H1 (cell line): ENCODE data around the gene MAN1C1. TPM values are rescaled to one million over a fixed set of nuclear protein-coding genes. Genes with fewer than 3 reads are reported as not detected.
A peak's percentile ranks its signal among the peaks of the same experiment; 100 is the strongest.

Source experiments
- CTCF ChIA-PET: fragments of 300-600 bp; sonication (Branson Sonifier 250); formaldehyde crosslinking; loops from one replicate; lab custom pipeline; 2021; ENCODE audit not compliant: partially characterized antibody; lab: Charles Lee
- POLR2A ChIA-PET: fragments of 300-600 bp; sonication (Branson Sonifier 250); formaldehyde crosslinking; loops from one replicate; lab custom pipeline; 2021; ENCODE audit warnings: inconsistent platforms; ENCODE audit not compliant: partially characterized antibody; lab: Charles Lee
- DNase-seq, 2 experiments: peaks; one replicate each; pipeline versions ENCODE4 v3.0.0 to v3.0.0-alpha.2; 2010 to 2022; ENCODE audit warnings: low spot score in 2 of 2, low read depth in 1 of 2, mixed read lengths in 1 of 2
- FAIRE-seq: peaks from 2 replicates; lab custom pipeline; 2011; peaks lifted over from hg19 to GRCh38; lab: Jason Lieb, UNC
- H2AFZ ChIP-seq: 2 replicates; pipeline ENCODE4 v1.8.1; 2012; ENCODE audit warnings: low read length, inconsistent platforms
- H2AK5ac ChIP-seq: 2 replicates; pipeline ENCODE4 v1.6.1; 2013; ENCODE audit warnings: low read depth, low read length
- H2BK120ac ChIP-seq: replicated peaks from 2 replicates; pipeline ENCODE3; 2013; ENCODE audit warnings: low read depth, low read length, inconsistent platforms
- H2BK12ac ChIP-seq: 2 replicates; pipeline ENCODE4 v1.6.1; 2013; ENCODE audit warnings: low read depth, low read length
- H2BK15ac ChIP-seq: 2 replicates; pipeline ENCODE4 v1.6.1; 2013; ENCODE audit warnings: low read length
- H2BK20ac ChIP-seq: 2 replicates; pipeline ENCODE4 v1.6.1; 2013; ENCODE audit warnings: low read length
- H2BK5ac ChIP-seq: 2 replicates; pipeline ENCODE4 v1.6.1; 2013; ENCODE audit warnings: low read depth, low read length
- H3K14ac ChIP-seq: 2 replicates; pipeline ENCODE4 v1.6.1; 2013; ENCODE audit warnings: inconsistent platforms; ENCODE audit not compliant: insufficient read length
- H3K18ac ChIP-seq: 2 replicates; pipeline ENCODE4 v1.6.1; 2013; ENCODE audit warnings: low read length; ENCODE audit errors: extremely low read depth
- H3K23ac ChIP-seq: 2 replicates; pipeline ENCODE4 v1.6.1; 2013; ENCODE audit warnings: inconsistent platforms; ENCODE audit not compliant: insufficient read length
- H3K23me2 ChIP-seq: 2 replicates; pipeline ENCODE4 v1.6.1; 2013; ENCODE audit warnings: low read depth, low read length
- H3K27ac ChIP-seq: 2 replicates; pipeline ENCODE4 v1.6.1; 2011; ENCODE audit warnings: low read depth, low read length, inconsistent platforms
- H3K27me3 ChIP-seq, 4 experiments: replicated peaks in 1 of 4; 1 replicate in 1 of 4; 2 replicates in 3 of 4; pipeline versions ENCODE4 v1.6.1 to v1.8.1; 2011 to 2013; ENCODE audit warnings: low read length in 3 of 4, mild to moderate bottlenecking in 3 of 4, inconsistent platforms in 2 of 4, mixed read lengths in 2 of 4, moderate library complexity in 1 of 4; ENCODE audit not compliant: control insufficient read depth in 3 of 4, insufficient read depth in 3 of 4; ENCODE audit errors: extremely low read depth in 1 of 4
- H3K36me3 ChIP-seq, 4 experiments: 2 replicates each; pipeline versions ENCODE4 v1.6.1 to v1.8.1; 2011 to 2013; ENCODE audit warnings: mild to moderate bottlenecking in 4 of 4, low read length in 3 of 4, moderate library complexity in 2 of 4, control low read depth in 1 of 4, inconsistent platforms in 1 of 4; ENCODE audit not compliant: insufficient read depth in 4 of 4, control insufficient read depth in 2 of 4
- H3K4ac ChIP-seq: replicated peaks from 2 replicates; pipeline ENCODE3; 2013; ENCODE audit warnings: low read length, low read depth, mixed read lengths, inconsistent platforms; ENCODE audit not compliant: insufficient read length
- H3K4me1 ChIP-seq, 4 experiments: replicated peaks in 1 of 4; 1 replicate in 1 of 4; 2 replicates in 3 of 4; pipeline versions ENCODE4 v1.6.1 to v1.8.1; 2011 to 2013; ENCODE audit warnings: low read length in 3 of 4, inconsistent platforms in 2 of 4, mixed read lengths in 1 of 4; ENCODE audit not compliant: insufficient read depth in 4 of 4, control insufficient read depth in 3 of 4
- H3K4me2 ChIP-seq, 2 experiments: 2 replicates each; pipeline versions ENCODE4 v1.6.1 to v1.8.1; 2011 to 2013; ENCODE audit warnings: low read depth in 2 of 2, low read length in 2 of 2, control low read depth in 1 of 2, inconsistent platforms in 1 of 2, mild to moderate bottlenecking in 1 of 2; ENCODE audit not compliant: insufficient read depth in 1 of 2
- H3K4me3 ChIP-seq, 4 experiments: fragments of 200-600, 300-600 bp in 1 of 4; sonication (generic), shearing (Covaris generic), sonication (Bioruptor Twin) in 1 of 4; 2 replicates each; pipeline versions ENCODE4 v1.5.1 to v1.8.1; 2011 to 2016; ENCODE audit warnings: low read length in 4 of 4, low read depth in 3 of 4, control low read depth in 2 of 4, inconsistent platforms in 2 of 4, mild to moderate bottlenecking in 2 of 4, mixed read lengths in 1 of 4, moderate library complexity in 1 of 4; ENCODE audit not compliant: insufficient read depth in 2 of 4; ENCODE audit errors: extremely low read depth in 1 of 4
- H3K56ac ChIP-seq: replicated peaks from 2 replicates; pipeline ENCODE3; 2013; ENCODE audit warnings: low read depth, mild to moderate bottlenecking, mixed read lengths, low read length, inconsistent platforms; ENCODE audit not compliant: insufficient read length
- H3K79me1 ChIP-seq: 2 replicates; pipeline ENCODE4 v1.6.1; 2013; ENCODE audit warnings: low read depth, low read length, control low read depth
- H3K79me2 ChIP-seq, 2 experiments: 2 replicates each; pipeline versions ENCODE4 v1.6.1 to v1.8.1; 2012 to 2013; ENCODE audit warnings: low read length in 2 of 2, mild to moderate bottlenecking in 2 of 2, inconsistent platforms in 1 of 2; ENCODE audit not compliant: insufficient read depth in 2 of 2, control insufficient read depth in 1 of 2
- H3K9ac ChIP-seq, 4 experiments: replicated peaks in 1 of 4; 1 replicate in 1 of 4; 2 replicates in 3 of 4; pipeline versions ENCODE4 v1.6.1 to v1.8.1; 2011 to 2013; ENCODE audit warnings: low read depth in 3 of 4, low read length in 3 of 4, control low read depth in 2 of 4, mild to moderate bottlenecking in 2 of 4, moderate library complexity in 2 of 4, inconsistent platforms in 1 of 4; ENCODE audit errors: extremely low read depth in 1 of 4
- H3K9me3 ChIP-seq, 2 experiments: 2 replicates each; pipeline versions ENCODE4 v1.6.1 to v1.8.1; 2012 to 2013; ENCODE audit warnings: mild to moderate bottlenecking in 2 of 2, moderate library complexity in 2 of 2, control low read depth in 1 of 2, inconsistent platforms in 1 of 2, low read depth in 1 of 2, low read length in 1 of 2, mixed read lengths in 1 of 2; ENCODE audit not compliant: insufficient read depth in 2 of 2
- H4K20me1 ChIP-seq, 2 experiments: replicated peaks in 1 of 2; 2 replicates each; pipeline versions ENCODE3 to v1.8.1; 2011 to 2013; ENCODE audit warnings: inconsistent platforms in 2 of 2, low read length in 2 of 2, mild to moderate bottlenecking in 1 of 2; ENCODE audit not compliant: insufficient read depth in 2 of 2, control insufficient read depth in 1 of 2
- H4K5ac ChIP-seq: 2 replicates; pipeline ENCODE4 v1.6.1; 2013; ENCODE audit warnings: low read length, low read depth, mixed read lengths, inconsistent platforms; ENCODE audit not compliant: insufficient read length
- H4K8ac ChIP-seq: 2 replicates; pipeline ENCODE4 v1.8.0; 2013; ENCODE audit warnings: mild to moderate bottlenecking, moderate library complexity, low read length, inconsistent platforms; ENCODE audit not compliant: insufficient read depth; ENCODE audit errors: extremely low read depth
- H4K91ac ChIP-seq: replicated peaks from 2 replicates; pipeline ENCODE3; 2013; ENCODE audit warnings: low read length, mixed read lengths, inconsistent platforms; ENCODE audit not compliant: insufficient read length
- HDAC6 ChIP-seq: IDR thresholded peaks from one replicate; pipeline ENCODE4 v1.7.1; 2012; ENCODE audit warnings: low read depth, mild to moderate bottlenecking, inconsistent platforms, low read length, moderate library complexity
- RAD21 ChIP-seq, 2 experiments: IDR thresholded peaks in 1 of 2; conservative IDR thresholded peaks in 1 of 2; 2 replicates each; pipeline ENCODE4 v1.6.1; 2011; ENCODE audit warnings: low read depth in 2 of 2, low read length in 2 of 2, improper control_type of control experiment in 1 of 2, inconsistent platforms in 1 of 2, mild to moderate bottlenecking in 1 of 2, moderate library complexity in 1 of 2
- WGBS, 2 experiments: shearing (Covaris generic) in 1 of 2; methylation state at CpG; one replicate each; pipeline versions ENCODE4 v1.1.6 to v1.1.7; 2013 to 2015; ENCODE audit warnings: low lambda C conversion rate in 2 of 2, mixed read lengths in 2 of 2, inconsistent platforms in 1 of 2, low coverage in 1 of 2, missing lambda C conversion rate in 1 of 2; ENCODE audit not compliant: insufficient replicate concordance in 2 of 2, insufficient coverage in 1 of 2, insufficient read length in 1 of 2; ENCODE audit errors: extremely low coverage in 1 of 2, missing lambda C conversion rate in 1 of 2; 5-methylcytosine and 5-hydroxymethylcytosine counted together
- polyA plus RNA-seq, 7 experiments: library from polyadenylated mRNA; depleted of rRNA in 3 of 7; stranded (reverse) in 5 of 7; unstranded in 2 of 7; fragments of >200 nt in 5 of 7; fragments of 200-250 nt in 2 of 7; gene quantifications; 1 replicate in 5 of 7; 2 replicates in 1 of 7; 4 replicates in 1 of 7; pipeline versions ENCODE4 v1.2.1 to v1.2.3, GENCODE V29; 2011 to 2013; ENCODE audit warnings: missing spikeins in 2 of 7, mixed read lengths in 2 of 7
- total RNA-seq: library from RNA; stranded (reverse); fragmentation: NEBNext Ultra II Directional; extraction: Animal tissue kit (Norgen Biotek cat#: 25700); gene quantifications from 2 replicates; pipeline ENCODE4 v1.2.1, GENCODE V29; 2021
- TF ChIP-seq, protein P1 (sequence below), 3 experiments: IDR thresholded peaks; 1 replicate in 2 of 3; 2 replicates in 1 of 3; pipeline versions ENCODE4 v1.5.1 to v1.6.1; 2011; ENCODE audit warnings: low read length in 3 of 3, mild to moderate bottlenecking in 3 of 3, inconsistent platforms in 2 of 3, low read depth in 1 of 3, moderate library complexity in 1 of 3; ENCODE audit not compliant: insufficient read depth in 1 of 3; ENCODE audit errors: control extremely low read depth in 1 of 3

Gene MAN1C1
- total and polyA plus RNA-seq, 2 of the 8 experiments (the other 6 are each of a cell fraction or from before 2014, with no cell fraction given) = 7.8 to 15.2 TPM

DNA sequence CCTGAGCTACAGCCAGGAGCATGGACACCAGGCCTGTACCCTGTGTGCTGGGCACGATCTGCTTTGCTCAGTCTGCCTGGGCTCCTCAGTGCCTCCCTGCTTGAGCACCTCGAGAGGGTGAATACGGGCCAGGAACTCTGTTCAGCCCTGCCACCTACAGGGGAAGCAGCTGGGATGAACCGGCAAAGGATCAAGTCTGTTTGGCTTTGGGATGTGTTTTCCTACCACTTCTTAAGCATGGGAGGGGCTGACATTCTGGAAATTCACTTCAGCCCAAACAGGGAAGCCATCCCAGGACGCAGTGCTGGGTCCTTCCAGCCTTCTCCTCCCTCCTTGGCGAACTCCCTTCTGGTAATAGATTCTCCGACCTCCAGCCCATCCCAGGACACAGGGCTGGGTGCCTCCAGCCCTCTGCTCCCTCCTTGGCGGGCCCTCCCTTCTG is 127.6 kb downstream of the MAN1C1 start:
- H3K4me1 ChIP-seq = peaks cover 12 to 34% (median 17%) of the 10 kb centered on the region in 4 experiments
- CTCF ChIA-PET = interaction anchor here (0.9 to 2.1 kb wide), 12 partner anchors 11 to 171 kb away, joined by 3 to 9 read pairs (median 3); no protein-coding TSS in a partner anchor
- no peak overlapping the region for H3K4ac ChIP-seq
- no peak overlapping the region for H4K8ac ChIP-seq
- H3K4me3 ChIP-seq = no peak overlapping the region
- H2BK15ac ChIP-seq = peak overlapping the region; percentile 84; the same call in 1 of the 2 replicates
- H3K23ac ChIP-seq = no peak overlapping the region
- H3K4me2 ChIP-seq = no peak overlapping the region
- no peaks in the 10 kb centered on the region for H4K20me1 ChIP-seq
- no peaks in the 10 kb centered on the region for H3K79me2 ChIP-seq
- DNase-seq (peak; percentile 47 to 63), FAIRE-seq (peak; percentile 63)
- no peak overlapping the region for H2AK5ac ChIP-seq
- peak overlapping the region; percentile 6; the same call in 1 of the 2 replicates for H2BK20ac ChIP-seq
- no peak overlapping the region for H3K9ac ChIP-seq
- no peaks in the 10 kb centered on the region for H3K23me2 ChIP-seq
- no peak overlapping the region for H4K5ac ChIP-seq
- H3K36me3 ChIP-seq = no peaks in the 10 kb centered on the region
- H3K27ac ChIP-seq = no peak overlapping the region
- H2BK120ac ChIP-seq = no peak overlapping the region
- H3K79me1 ChIP-seq = no peaks in the 10 kb centered on the region
- peak overlapping the region; percentile 9; the same call in 1 of the 2 replicates for H3K18ac ChIP-seq
- peak overlapping the region; percentile 70; the same call in 1 of the 2 replicates for H2BK12ac ChIP-seq
- POLR2A ChIA-PET = interaction anchor here (0.9 to 1.0 kb wide), 2 partner anchors 11 to 37 kb away, joined by 3 read pairs; no protein-coding TSS in a partner anchor
- H3K56ac ChIP-seq = no peak overlapping the region
- no peaks in the 10 kb centered on the region; a peak in 1 of 7 replicates for H3K27me3 ChIP-seq
- TF ChIP-seq, protein P1, sequence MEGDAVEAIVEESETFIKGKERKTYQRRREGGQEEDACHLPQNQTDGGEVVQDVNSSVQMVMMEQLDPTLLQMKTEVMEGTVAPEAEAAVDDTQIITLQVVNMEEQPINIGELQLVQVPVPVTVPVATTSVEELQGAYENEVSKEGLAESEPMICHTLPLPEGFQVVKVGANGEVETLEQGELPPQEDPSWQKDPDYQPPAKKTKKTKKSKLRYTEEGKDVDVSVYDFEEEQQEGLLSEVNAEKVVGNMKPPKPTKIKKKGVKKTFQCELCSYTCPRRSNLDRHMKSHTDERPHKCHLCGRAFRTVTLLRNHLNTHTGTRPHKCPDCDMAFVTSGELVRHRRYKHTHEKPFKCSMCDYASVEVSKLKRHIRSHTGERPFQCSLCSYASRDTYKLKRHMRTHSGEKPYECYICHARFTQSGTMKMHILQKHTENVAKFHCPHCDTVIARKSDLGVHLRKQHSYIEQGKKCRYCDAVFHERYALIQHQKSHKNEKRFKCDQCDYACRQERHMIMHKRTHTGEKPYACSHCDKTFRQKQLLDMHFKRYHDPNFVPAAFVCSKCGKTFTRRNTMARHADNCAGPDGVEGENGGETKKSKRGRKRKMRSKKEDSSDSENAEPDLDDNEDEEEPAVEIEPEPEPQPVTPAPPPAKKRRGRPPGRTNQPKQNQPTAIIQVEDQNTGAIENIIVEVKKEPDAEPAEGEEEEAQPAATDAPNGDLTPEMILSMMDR (IDR thresholded peaks at IDR 0.05; ENCODE audit: control extremely low read depth in 1 of 3, insufficient read depth in 1 of 3, low read depth in 1 of 3, low read length in 3 of 3) = peak; percentile 55 to 69 (median 65)
- TF ChIP-seq HDAC6 = no peak
- TF ChIP-seq RAD21 (IDR thresholded peaks at IDR 0.05 in 1 of 2, conservative IDR thresholded peaks at IDR 0.05 in 1 of 2; ENCODE audit: low read depth in 2 of 2, low read length in 2 of 2) = peak; percentile 61 to 78
- TF ChIP-seq, all 59 proteins: peak for 2
- Histone ChIP-seq H4K91ac (no peak overlapping the region), H2BK5ac (no peak overlapping the region), H3K14ac (no peak overlapping the region), H3K9me3 (no peaks in the 10 kb centered on the region), H2AFZ (0 out of 2 replicates have a peak overlapping the region, but pooled peaks have one; percentile 15)
- 59% methylated on average over 8 of the region's 8 CpGs; no CpG with 5 or more reads in 1 of the 2 experiments for WGBS, 2 experiments
